CD14-positive monocyte (primary cell): ENCODE data around the gene DMAC2L. TPM values are rescaled to one million over a fixed set of nuclear protein-coding genes. Genes with fewer than 3 reads are reported as not detected.
"Not testable (repeated sequence)": the region's sequence is repeated elsewhere in the genome, so short reads cannot be mapped to it uniquely, and the experiment has no call there.

Experiments used
- DNase-seq, 3 donors: peaks; one replicate each; pipeline ENCODE4 v3.0.0-alpha.2; 2011 to 2022
- H2AFZ ChIP-seq: 2 replicates; pipeline ENCODE4 v1.6.0; 2012; ENCODE audit warnings: mild to moderate bottlenecking, low read depth, low read length, inconsistent platforms; ENCODE audit not compliant: insufficient read depth, poor library complexity, severe bottlenecking
- H3K27ac ChIP-seq, 2 donors: 1 replicate in 1 of 2; 2 replicates in 1 of 2; pipeline ENCODE4 v1.5.1; 2012 to 2013; ENCODE audit warnings: low read length in 2 of 2, control low read depth in 1 of 2, inconsistent platforms in 1 of 2, low read depth in 1 of 2, mild to moderate bottlenecking in 1 of 2
- H3K27me3 ChIP-seq, 2 donors: one replicate each; pipeline versions ENCODE4 v1.6.0 to v1.6.1; 2011 to 2013; ENCODE audit warnings: low read length in 2 of 2; ENCODE audit not compliant: control insufficient read depth in 2 of 2, insufficient read depth in 2 of 2
- H3K36me3 ChIP-seq, 2 donors: replicated peaks in 1 of 2; 1 replicate in 1 of 2; 2 replicates in 1 of 2; pipeline versions ENCODE4 v1.5.1 to v1.6.1; 2012 to 2013; ENCODE audit warnings: low read length in 2 of 2, control low read depth in 1 of 2, inconsistent platforms in 1 of 2, mild to moderate bottlenecking in 1 of 2; ENCODE audit not compliant: insufficient read depth in 2 of 2, control insufficient read depth in 1 of 2
- H3K4me1 ChIP-seq, 2 donors: 1 replicate in 1 of 2; 2 replicates in 1 of 2; pipeline versions ENCODE4 v1.5.1 to v1.6.1; 2012 to 2013; ENCODE audit warnings: low read length in 2 of 2, control low read depth in 1 of 2, inconsistent platforms in 1 of 2, mild to moderate bottlenecking in 1 of 2, moderate library complexity in 1 of 2; ENCODE audit not compliant: insufficient read depth in 2 of 2, control insufficient read depth in 1 of 2
- H3K4me2 ChIP-seq: replicated peaks from 2 replicates; pipeline ENCODE3; 2012; ENCODE audit warnings: low read length, moderate library complexity, mild to moderate bottlenecking; ENCODE audit not compliant: poor library complexity, severe bottlenecking; ENCODE audit errors: extremely low read depth
- H3K4me3 ChIP-seq, 3 experiments: fragments of 200-600 bp in 1 of 3; sonication (generic) in 1 of 3; replicated peaks in 1 of 3; 1 replicate in 2 of 3; 2 replicates in 1 of 3; pipeline ENCODE4 v1.5.1; 2011 to 2013; ENCODE audit warnings: low read length in 3 of 3, mild to moderate bottlenecking in 3 of 3, control low read depth in 2 of 3, low read depth in 2 of 3, inconsistent platforms in 1 of 3, moderate library complexity in 1 of 3
- H3K79me2 ChIP-seq: 2 replicates; pipeline ENCODE4 v1.6.0; 2012; ENCODE audit warnings: mild to moderate bottlenecking, control low read depth, inconsistent platforms, low read length, moderate library complexity; ENCODE audit not compliant: insufficient read depth
- H3K9ac ChIP-seq: 2 replicates; pipeline ENCODE4 v1.6.0; 2017; ENCODE audit warnings: low read length, mild to moderate bottlenecking; ENCODE audit not compliant: insufficient read depth, poor library complexity, severe bottlenecking
- H3K9me3 ChIP-seq, 2 donors: replicated peaks in 1 of 2; 1 replicate in 1 of 2; 2 replicates in 1 of 2; pipeline versions ENCODE4 v1.5.1 to v1.6.1; 2012 to 2013; ENCODE audit warnings: low read length in 2 of 2, control low read depth in 1 of 2; ENCODE audit not compliant: control insufficient read depth in 1 of 2, insufficient read depth in 1 of 2
- H4K20me1 ChIP-seq: 2 replicates; pipeline ENCODE4 v1.6.0; 2012; ENCODE audit warnings: mild to moderate bottlenecking, low read length, control low read depth, moderate library complexity; ENCODE audit not compliant: insufficient read depth
- H3K27ac Mint-ChIP-seq, 7 donors: one replicate each; pipeline ENCODE4 v1.8.0; 2020; ENCODE audit warnings: mild to moderate bottlenecking in 7 of 7, mixed read lengths in 7 of 7, moderate library complexity in 6 of 7, inconsistent platforms in 2 of 7
- H3K27me3 Mint-ChIP-seq, 3 donors: one replicate each; pipeline ENCODE4 v1.8.0; 2021 to 2022; ENCODE audit warnings: low read depth in 3 of 3, mild to moderate bottlenecking in 3 of 3, mixed read lengths in 3 of 3, moderate library complexity in 3 of 3, inconsistent platforms in 1 of 3
- H3K36me3 Mint-ChIP-seq, 2 donors: one replicate each; pipeline ENCODE4 v1.8.0; 2020; ENCODE audit warnings: mixed read lengths in 2 of 2, inconsistent platforms in 1 of 2, mild to moderate bottlenecking in 1 of 2
- H3K4me1 Mint-ChIP-seq: one replicate; pipeline ENCODE4 v1.8.0; 2020; ENCODE audit warnings: mild to moderate bottlenecking, mixed read lengths
- H3K4me3 Mint-ChIP-seq, 2 donors: one replicate each; pipeline ENCODE4 v1.8.0; 2020; ENCODE audit warnings: mild to moderate bottlenecking in 2 of 2, mixed read lengths in 2 of 2, moderate library complexity in 1 of 2
- H3K9me3 Mint-ChIP-seq, 7 donors: one replicate each; pipeline ENCODE4 v1.8.0; 2020 to 2022; ENCODE audit warnings: mixed read lengths in 7 of 7, mild to moderate bottlenecking in 6 of 7, moderate library complexity in 6 of 7, inconsistent platforms in 2 of 7
- CTCF ChIP-seq: fragments of 200-600 bp; IDR thresholded peaks from one replicate; pipeline ENCODE4 v1.8.0; 2022; ENCODE audit warnings: antibody characterized with exemption, mild to moderate bottlenecking
- WGBS: methylation state at CpG from one replicate; pipeline ENCODE4 v1.1.5; 2013; ENCODE audit warnings: missing lambda C conversion rate; ENCODE audit not compliant: insufficient coverage; 5-methylcytosine and 5-hydroxymethylcytosine counted together
- intact Hi-C, 2 donors: fragments of 100-400 bp; cut with micrococcal nuclease; formaldehyde crosslinking; loops; one replicate each; pipeline versions ENCODE4 v1.15.0 to v1.15.1; 2023
- polyA plus RNA-seq, 3 donors: library from polyadenylated mRNA; depleted of rRNA in 1 of 3; unstranded in 2 of 3; stranded (reverse) in 1 of 3; fragments of 300-500 nt in 2 of 3; fragments of >200 nt in 1 of 3; fragmentation: Illumina TruSeq in 2 of 3; gene quantifications; 1 replicate in 2 of 3; 2 replicates in 1 of 3; pipeline ENCODE4 v1.2.3, GENCODE V29; 2012 to 2021

The DMAC2L gene
- polyA plus RNA-seq, 3 donors = 13.4 to 17.3 (median 16.4) TPM

GRCh38 chr14:50311337-50311971 lies 670 bp upstream of the DMAC2L start:
- Histone ChIP-seq H3K4me1 (peaks cover 18 to 25% of the 10 kb centered on the region in 2 donors), H3K36me3 (peaks cover 0 to 6% of the 10 kb centered on the region in 2 donors), H2AFZ (peak overlapping the region; percentile 97), H3K4me3 (peak overlapping the region; percentile 69 to 91 (median 72)), H3K27me3 (no peaks in the 10 kb centered on the region), H3K9me3 (no peaks in the 10 kb centered on the region), H4K20me1 (peaks cover 4% of the 10 kb centered on the region), H3K4me2 (peak overlapping the region; percentile 93), H3K27ac (peak overlapping the region; percentile 88 to 89), H3K79me2 (peaks cover 30% of the 10 kb centered on the region), H3K9ac (peak overlapping the region; percentile 70)
- Mint-ChIP-seq H3K27ac (peak overlapping the region in 6 of 7 donors; percentile 30 to 98 (median 74)), H3K36me3 (peaks cover 13 to 15% of the 10 kb centered on the region in 2 donors), H3K27me3 (peaks cover 0 to 3% (median 0%) of the 10 kb centered on the region in 3 donors), H3K4me1 (peaks cover 16% of the 10 kb centered on the region), H3K9me3 (peaks cover 0 to 6% (median 2%) of the 10 kb centered on the region in 7 donors), H3K4me3 (peak overlapping the region; percentile 89 to 96)
- peak; percentile 30 for TF ChIP-seq CTCF
- intact Hi-C loops = loop anchor here in 1 of 2 donors (5.0 to 10.0 kb wide), 2 partner anchors 77 to 221 kb away; partner anchors contain the start of genes MAP4K5 and SOS2
- whole genome bisulfite sequencing = 3% methylated on average over 12 of the region's 18 CpGs
- no peak for DNase-seq

GRCh38 chr14:50312734-50313054 lies 570 bp downstream of the DMAC2L start:
- intact Hi-C loops = loop anchor here in 1 of 2 donors (5.0 to 10.0 kb wide), 2 partner anchors 78 to 220 kb away; partner anchors contain the start of genes MAP4K5 and SOS2
- 0% methylated on average over 15 of the region's 18 CpGs for WGBS
- H3K79me2 ChIP-seq = peaks cover 32% of the 10 kb centered on the region
- peaks cover 0 to 6% of the 10 kb centered on the region in 2 donors for H3K36me3 ChIP-seq
- H3K9me3 ChIP-seq = no peaks in the 10 kb centered on the region
- no peak for TF ChIP-seq CTCF
- H3K27me3 Mint-ChIP-seq = peaks cover 0 to 3% (median 0%) of the 10 kb centered on the region in 3 donors
- peak overlapping the region; percentile 97 for H2AFZ ChIP-seq
- H3K4me3 ChIP-seq = peak overlapping the region; percentile 69 to 91 (median 72)
- H3K27me3 ChIP-seq = no peaks in the 10 kb centered on the region
- peak overlapping the region; percentile 89 for H3K4me3 Mint-ChIP-seq
- DNase-seq = no peak
- peak overlapping the region; percentile 93 for H3K4me2 ChIP-seq
- peaks cover 0 to 6% (median 2%) of the 10 kb centered on the region in 7 donors for H3K9me3 Mint-ChIP-seq
- peak overlapping the region; percentile 83 to 96 (median 86) for H3K27ac Mint-ChIP-seq
- peaks cover 18 to 25% of the 10 kb centered on the region in 2 donors for H3K4me1 ChIP-seq
- H3K36me3 Mint-ChIP-seq = peaks cover 13 to 15% of the 10 kb centered on the region in 2 donors
- peaks cover 11% of the 10 kb centered on the region for H4K20me1 ChIP-seq
- peak overlapping the region; percentile 46 to 89 for H3K27ac ChIP-seq
- peaks cover 21% of the 10 kb centered on the region for H3K4me1 Mint-ChIP-seq
- peak overlapping the region; percentile 70 for H3K9ac ChIP-seq

- H2AFZ ChIP-seq, H3K4me3 ChIP-seq, H3K9ac ChIP-seq, H3K9me3 Mint-ChIP-seq, H3K9me3 ChIP-seq, H3K27me3 ChIP-seq, H3K4me2 ChIP-seq, H3K36me3 ChIP-seq, H3K27me3 Mint-ChIP-seq, DNase-seq, H3K27ac ChIP-seq, H3K4me3 Mint-ChIP-seq: not testable (repeated sequence)
- Mint-ChIP-seq H3K27ac (peak overlapping the region in 1 of 7 donors; percentile 39), H3K36me3 (peaks cover 13 to 15% of the 10 kb centered on the region in 2 donors), H3K4me1 (peaks cover 26% of the 10 kb centered on the region)
- Histone ChIP-seq H3K4me1 (peaks cover 18 to 28% of the 10 kb centered on the region in 2 donors), H3K79me2 (peaks cover 40% of the 10 kb centered on the region), H4K20me1 (peaks cover 25% of the 10 kb centered on the region)
- WGBS = no CpG with 5 or more reads among the region's 3 CpGs
- intact Hi-C loops = loop anchor here in 1 of 2 donors (5.0 to 10.0 kb wide), 2 partner anchors 79 to 218 kb away; partner anchors contain the start of genes MAP4K5 and SOS2
Measured at GRCh38 chr14:50314098-50314497, 2.0 kb downstream of the DMAC2L start.
